A549 (cell line): ENCODE results near the gene REG3A. TPM values are rescaled to one million over a fixed set of nuclear protein-coding genes. Genes with fewer than 3 reads are reported as not detected.

ENCODE experiments used
- ATAC-seq, 2 experiments: fragments of 200-7000 bp in 1 of 2; fragments of >200 bp in 1 of 2; cut with Nextera tagmentation in 1 of 2; cut with Tn5 transposase in 1 of 2; 3 replicates each; pipeline versions ENCODE4 v1.8.0 to v1.9.1; 2018 to 2020; ENCODE audit warnings: mild to moderate bottlenecking in 1 of 2, moderate library complexity in 1 of 2
- CTCF ChIA-PET: fragments of 300-600 bp; sonication (Branson Sonifier 250); formaldehyde crosslinking; extraction: SDS; loops from one replicate; lab custom pipeline; 2021; ENCODE audit warnings: antibody characterized with exemption, inconsistent platforms; lab: Yijun Ruan, JAX
- POLR2A ChIA-PET: fragments of 350-600 bp; formaldehyde crosslinking; extraction: SDS; loops from one replicate; lab custom pipeline; 2021; ENCODE audit warnings: antibody characterized with exemption, inconsistent platforms; lab: Yijun Ruan, JAX
- DNase-seq, 2 experiments: peaks; one replicate each; pipeline versions ENCODE4 v3.0.0 to v3.0.0-alpha.2; 2011 to 2016; ENCODE audit warnings: low read depth in 1 of 2, low spot score in 1 of 2
- FAIRE-seq: peaks from 2 replicates; lab custom pipeline; 2011; peaks lifted over from hg19 to GRCh38; lab: Jason Lieb, UNC
- H3K27ac ChIP-seq, 2 experiments: fragments of >200 bp; sonication (Bioruptor Twin); formaldehyde crosslinking; 3 replicates each; pipeline ENCODE4 v1.5.1; 2016 to 2017
- H3K4me1 ChIP-seq: fragments of >200 bp; sonication (Bioruptor Twin); formaldehyde crosslinking; 3 replicates; pipeline ENCODE4 v1.6.1; 2016
- H3K4me2 ChIP-seq: fragments of >200 bp; sonication (Bioruptor Twin); formaldehyde crosslinking; 3 replicates; pipeline ENCODE4 v1.6.1; 2016
- H3K4me3 ChIP-seq: fragments of >200 bp; sonication (Bioruptor Twin); formaldehyde crosslinking; 3 replicates; pipeline ENCODE4 v1.5.1; 2016
- H3K9me3 ChIP-seq: fragments of >200 bp; sonication (Bioruptor Twin); formaldehyde crosslinking; 3 replicates; pipeline ENCODE4 v1.6.1; 2016
- CBX2 ChIP-seq: fragments of 200-600 bp; sonication (generic); IDR thresholded peaks from 2 replicates; pipeline ENCODE4 v1.6.1; 2016; ENCODE audit warnings: low read depth, mild to moderate bottlenecking, borderline replicate concordance
- CBX8 ChIP-seq: fragments of 200-600 bp; sonication (generic); IDR thresholded peaks from 2 replicates; pipeline ENCODE4 v1.6.1; 2016
- CEBPB ChIP-seq, 2 experiments: fragments of >200 bp in 1 of 2; sonication (Bioruptor Twin) in 1 of 2; formaldehyde crosslinking in 1 of 2; IDR thresholded peaks; 2 replicates each; pipeline ENCODE4 v1.6.1; 2012 to 2016
- CHD2 ChIP-seq: fragments of 150-350 bp; IDR thresholded peaks from 2 replicates; pipeline ENCODE4 v1.6.1; 2014; ENCODE audit warnings: low read length; ENCODE audit not compliant: partially characterized antibody
- CHD4 ChIP-seq: fragments of 200-600 bp; sonication (generic); IDR thresholded peaks from 2 replicates; pipeline ENCODE4 v1.6.1; 2016; ENCODE audit warnings: antibody characterized with exemption, mild to moderate bottlenecking, borderline replicate concordance
- E2F6 ChIP-seq: IDR thresholded peaks from 2 replicates; pipeline ENCODE4 v1.6.1; 2012; ENCODE audit warnings: low read depth, borderline replicate concordance
- ELK1 ChIP-seq: fragments of 150-350 bp; IDR thresholded peaks from 2 replicates; pipeline ENCODE4 v1.6.1; 2014; ENCODE audit warnings: low read depth, mild to moderate bottlenecking, low read length
- EP300 ChIP-seq, 2 experiments: fragments of >200 bp; sonication (Bioruptor Twin); formaldehyde crosslinking; IDR thresholded peaks; 2 replicates in 1 of 2; 3 replicates in 1 of 2; pipeline ENCODE4 v1.6.1; 2016 to 2017
- ESRRA ChIP-seq: fragments of 150-350 bp; IDR thresholded peaks from 2 replicates; pipeline ENCODE4 v1.6.1; 2014; ENCODE audit warnings: mild to moderate bottlenecking, low read length, borderline replicate concordance
- FOSL2 ChIP-seq, 2 experiments: fragments of 450-650 bp in 1 of 2; fragments of >200 bp in 1 of 2; sonication (Bioruptor Twin) in 1 of 2; formaldehyde crosslinking; IDR thresholded peaks; 2 replicates each; pipeline versions ENCODE4 v1.5.0 to v1.6.1; 2016 to 2020; ENCODE audit warnings: mild to moderate bottlenecking in 1 of 2, moderate library complexity in 1 of 2
- GATA3 ChIP-seq: IDR thresholded peaks from 2 replicates; pipeline ENCODE4 v1.6.1; 2012; ENCODE audit warnings: borderline replicate concordance
- HDAC2 ChIP-seq: fragments of 200-600 bp; sonication (generic); IDR thresholded peaks from 2 replicates; pipeline ENCODE4 v1.6.1; 2016
- HMGXB4 ChIP-seq: fragments of 250-450 bp; sonication (Bioruptor Pico); IDR thresholded peaks from 2 replicates; pipeline ENCODE4 v1.5.0; 2021; ENCODE audit warnings: mild to moderate bottlenecking, moderate library complexity, borderline replicate concordance
- HOXA7 ChIP-seq: fragments of 250-450 bp; sonication (Bioruptor Pico); IDR thresholded peaks from 2 replicates; pipeline ENCODE4 v1.5.0; 2020; ENCODE audit warnings: mild to moderate bottlenecking, moderate library complexity
- HOXB13 ChIP-seq: fragments of 250-450 bp; sonication (Bioruptor Pico); IDR thresholded peaks from 2 replicates; pipeline ENCODE4 v1.5.0; 2020; ENCODE audit warnings: low read depth, mild to moderate bottlenecking, moderate library complexity
- HOXB5 ChIP-seq: fragments of 250-450 bp; sonication (Bioruptor Pico); IDR thresholded peaks from 2 replicates; pipeline ENCODE4 v1.5.0; 2020; ENCODE audit warnings: mild to moderate bottlenecking, moderate library complexity
- MAZ ChIP-seq: fragments of 150-350 bp; IDR thresholded peaks from 2 replicates; pipeline ENCODE4 v1.6.1; 2014; ENCODE audit warnings: antibody characterized with exemption, low read depth, low read length, borderline replicate concordance
- NPAS2 ChIP-seq: fragments of 250-450 bp; sonication (Bioruptor Pico); IDR thresholded peaks from 2 replicates; pipeline ENCODE4 v1.8.0; 2022; ENCODE audit warnings: mild to moderate bottlenecking, moderate library complexity, borderline replicate concordance
- PHF8 ChIP-seq: fragments of 200-600 bp; sonication (generic); IDR thresholded peaks from 2 replicates; pipeline ENCODE4 v1.6.1; 2016; ENCODE audit warnings: low read depth, mild to moderate bottlenecking, antibody characterized with exemption, moderate library complexity, borderline replicate concordance
- POLR2A ChIP-seq: IDR thresholded peaks from 2 replicates; pipeline ENCODE4 v1.6.1; 2012; ENCODE audit warnings: mild to moderate bottlenecking, low read length
- RARB ChIP-seq: fragments of 250-450 bp; sonication (Bioruptor Pico); IDR thresholded peaks from 2 replicates; pipeline ENCODE4 v1.8.0; 2021; ENCODE audit warnings: mild to moderate bottlenecking, moderate library complexity
- RNF2 ChIP-seq: fragments of 200-600 bp; sonication (generic); IDR thresholded peaks from 2 replicates; pipeline ENCODE4 v1.6.1; 2016; ENCODE audit warnings: low read depth, mild to moderate bottlenecking, antibody characterized with exemption, moderate library complexity, borderline replicate concordance
- TFCP2L1 ChIP-seq: fragments of 250-450 bp; sonication (Bioruptor Pico); IDR thresholded peaks from 2 replicates; pipeline ENCODE4 v1.5.0; 2021; ENCODE audit warnings: mild to moderate bottlenecking
- ZSCAN20 ChIP-seq: fragments of 250-450 bp; sonication (Bioruptor Pico); IDR thresholded peaks from 2 replicates; pipeline ENCODE4 v1.8.0; 2022; ENCODE audit warnings: mild to moderate bottlenecking, moderate library complexity
- WGBS: methylation state at CpG from one replicate; pipeline ENCODE4 v1.1.6; 2017; ENCODE audit errors: missing lambda C conversion rate; 5-methylcytosine and 5-hydroxymethylcytosine counted together
- polyA plus RNA-seq, 4 experiments: library from polyadenylated mRNA; depleted of rRNA in 3 of 4; stranded (reverse); fragments of >200 nt; fragmentation: RNase III in 1 of 4; extraction: RNeasy Plus Mini Kit Qiagen cat#74134 plus additional on column Dnase treatment in 1 of 4; gene quantifications; 2 replicates in 3 of 4; 3 replicates in 1 of 4; pipeline ENCODE4 v1.2.3, GENCODE V29; 2011 to 2017

Gene REG3A
- polyA plus RNA-seq, 2 of the 4 experiments (the other 2 are of a cell fraction), result not detected

GRCh38 chr2:79124907-79125720 lies 34.4 kb downstream of the REG3A start:
- POLR2A ChIA-PET, result no interaction called here
- ATAC-seq (no peak), DNase-seq (no peak), FAIRE-seq (no peak)
- Histone ChIP-seq H3K4me1 (no peaks in the 10 kb centered on the region), H3K27ac (no peak overlapping the region), H3K4me2 (no peak overlapping the region), H3K9me3 (no peaks in the 10 kb centered on the region; the same call in 2 of the 3 replicates), H3K4me3 (no peak overlapping the region)
- CTCF ChIA-PET, result no interaction called here
- WGBS, result 22% methylated on average over 9 of the region's 9 CpGs
- no peak for TF ChIP-seq PHF8

- no peaks in the 10 kb centered on the region for H3K9me3 ChIP-seq
- ChIA-PET CTCF (interaction anchor here (0.6 kb wide), 1 partner anchor 1094 kb away, joined by 3 read pairs; no protein-coding TSS in a partner anchor), POLR2A (no interaction called here)
- no peak overlapping the region for H3K4me2 ChIP-seq
- no peak for ATAC-seq
- DNase-seq, result no peak
- no peak for FAIRE-seq
- H3K4me3 ChIP-seq, result no peak overlapping the region
- WGBS, result 2% methylated on average over 2 of the region's 2 CpGs
- no peaks in the 10 kb centered on the region for H3K4me1 ChIP-seq
- TF ChIP-seq CBX2 (no peak), ESRRA (no peak), HOXB5 (CRISPR knock-in tag) (no peak), CEBPB (IDR thresholded peaks at IDR 0.05) (no peak), ZSCAN20 (no peak), HDAC2 (no peak), HOXB13 (CRISPR knock-in tag) (no peak), RARB (no peak), TFCP2L1 (CRISPR knock-in tag) (no peak), RNF2 (no peak), CHD2 (no peak), HOXA7 (CRISPR knock-in tag) (no peak), HMGXB4 (CRISPR knock-in tag) (no peak), E2F6 (no peak), NPAS2 (CRISPR knock-in tag) (no peak)
- TF ChIP-seq, all 56 proteins: peak for 0
- no peak overlapping the region for H3K27ac ChIP-seq
Observed at GRCh38 chr2:79122676-79123075, 36.9 kb downstream of the REG3A start.

GRCh38 chr2:79120194-79120713 lies 39.3 kb downstream of the REG3A start, which contains the start of gene REG1A:
TSS of gene REG1A (plus strand) at chr2:79120488. CDS start at chr2:79120862, 374 bp downstream.
- no peak for FAIRE-seq
- POLR2A ChIA-PET, result no interaction called here
- TF ChIP-seq CBX8, result no peak
- no peak for TF ChIP-seq POLR2A
- no peak for TF ChIP-seq MAZ
- no peak for TF ChIP-seq HMGXB4 (CRISPR knock-in tag)
- TF ChIP-seq GATA3, result no peak
- TF ChIP-seq FOSL2 (IDR thresholded peaks at IDR 0.05), result no peak
- TF ChIP-seq FOSL2 (CRISPR knock-in tag; IDR thresholded peaks at IDR 0.05), result no peak
- no peak for TF ChIP-seq PHF8
- no peak for TF ChIP-seq CBX2
- no peak for TF ChIP-seq HOXB13 (CRISPR knock-in tag)
- TF ChIP-seq EP300 (IDR thresholded peaks at IDR 0.05), result no peak
- TF ChIP-seq CHD4, result no peak
- no peak for TF ChIP-seq ELK1
- no peak for TF ChIP-seq E2F6

More at GRCh38 chr2:79120194-79120713, 39.3 kb downstream of the REG3A start, which contains the start of gene REG1A:
- no peak for DNase-seq
- H3K4me2 ChIP-seq, result no peak within 1 kb of the TSS
- no peaks in the 10 kb centered on the region for H3K9me3 ChIP-seq
- CTCF ChIA-PET, result interaction anchor here (0.6 kb wide), 1 partner anchor 13 kb away, joined by 3 read pairs; no protein-coding TSS in a partner anchor
- H3K27ac ChIP-seq, result no peak within 1 kb of the TSS
- 10% methylated on average over 6 of the region's 6 CpGs for WGBS
- H3K4me3 ChIP-seq, result no peak within 1 kb of the TSS
- no peaks in the 10 kb centered on the region for H3K4me1 ChIP-seq
- ATAC-seq, result no peak
